ENCODE results near the gene ARL16. TPM values are rescaled to one million over a fixed set of nuclear protein-coding genes. Genes with fewer than 3 reads are reported as not detected.
"Not testable (repeated sequence)": the region's sequence is repeated elsewhere in the genome, so short reads cannot be mapped to it uniquely, and the experiment has no call there.

Gene ARL16
- total and polyA plus RNA-seq, 10 donors, result 22.5 to 93.5 (median 31.9) TPM

GRCh38 chr17:81675515-81676221 lies 7.9 kb downstream of the ARL16 start:
- H3K27ac ChIP-seq; H3K27me3 ChIP-seq (replicated peaks in 1 of 7); H3K4me3 ChIP-seq; H3K9me3 ChIP-seq; DNase-seq; intact Hi-C loops (cut with DNase I; ENCODE audit: low total_unique reads): not testable (repeated sequence)
- WGBS, 5 donors, result 38 to 49% (median 45%) methylated on average over 18 of the region's 18 CpGs
- peaks cover 0 to 18% (median 5%) of the 10 kb centered on the region in 6 donors for H3K4me1 ChIP-seq
- peak; percentile 11 to 35 (median 34) for TF ChIP-seq POLR2AphosphoS5 (IDR thresholded peaks at IDR 0.05)
- TF ChIP-seq, protein P1, sequence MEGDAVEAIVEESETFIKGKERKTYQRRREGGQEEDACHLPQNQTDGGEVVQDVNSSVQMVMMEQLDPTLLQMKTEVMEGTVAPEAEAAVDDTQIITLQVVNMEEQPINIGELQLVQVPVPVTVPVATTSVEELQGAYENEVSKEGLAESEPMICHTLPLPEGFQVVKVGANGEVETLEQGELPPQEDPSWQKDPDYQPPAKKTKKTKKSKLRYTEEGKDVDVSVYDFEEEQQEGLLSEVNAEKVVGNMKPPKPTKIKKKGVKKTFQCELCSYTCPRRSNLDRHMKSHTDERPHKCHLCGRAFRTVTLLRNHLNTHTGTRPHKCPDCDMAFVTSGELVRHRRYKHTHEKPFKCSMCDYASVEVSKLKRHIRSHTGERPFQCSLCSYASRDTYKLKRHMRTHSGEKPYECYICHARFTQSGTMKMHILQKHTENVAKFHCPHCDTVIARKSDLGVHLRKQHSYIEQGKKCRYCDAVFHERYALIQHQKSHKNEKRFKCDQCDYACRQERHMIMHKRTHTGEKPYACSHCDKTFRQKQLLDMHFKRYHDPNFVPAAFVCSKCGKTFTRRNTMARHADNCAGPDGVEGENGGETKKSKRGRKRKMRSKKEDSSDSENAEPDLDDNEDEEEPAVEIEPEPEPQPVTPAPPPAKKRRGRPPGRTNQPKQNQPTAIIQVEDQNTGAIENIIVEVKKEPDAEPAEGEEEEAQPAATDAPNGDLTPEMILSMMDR (IDR thresholded peaks at IDR 0.05 in 8 of 11, conservative IDR thresholded peaks at IDR 0.05 in 3 of 11), result peak; percentile 44 to 79 (median 67)
- H3K36me3 ChIP-seq, result peaks cover 0 to 67% (median 44%) of the 10 kb centered on the region in 6 donors

GRCh38 chr17:81673561-81674258 lies 9.9 kb downstream of the ARL16 start:
- peak in 1 of 3 donors; percentile 41 for TF ChIP-seq POLR2AphosphoS5 (IDR thresholded peaks at IDR 0.05)
- TF ChIP-seq, protein P1 (IDR thresholded peaks at IDR 0.05 in 8 of 11, conservative IDR thresholded peaks at IDR 0.05 in 3 of 11), result no peak
- TF ChIP-seq POLR2A (IDR thresholded peaks at IDR 0.05), result no peak
- Histone ChIP-seq H3K9me3 (no peaks in the 10 kb centered on the region), H3K4me3 (no peak overlapping the region), H3K27ac (no peak overlapping the region), H3K4me1 (peaks cover 0 to 35% (median 9%) of the 10 kb centered on the region in 6 donors), H3K27me3 (replicated peaks in 1 of 7) (no peaks in the 10 kb centered on the region), H3K36me3 (peaks cover 0 to 69% (median 55%) of the 10 kb centered on the region in 6 donors)
- DNase-seq, result no peak
- WGBS, 5 donors, result 85 to 93% (median 89%) methylated on average over 17 to 18 of the region's 18 CpGs
- intact Hi-C loops (cut with DNase I; ENCODE audit: low total_unique reads), result no loop called here

- peak; percentile 63 for DNase-seq
- no peaks in the 10 kb centered on the region for H3K9me3 ChIP-seq
Observed at GRCh38 chr17:81672954-81673353, 10.6 kb downstream of the ARL16 start.

More at GRCh38 chr17:81672954-81673353, 10.6 kb downstream of the ARL16 start:
- no peak for TF ChIP-seq POLR2AphosphoS5 (IDR thresholded peaks at IDR 0.05)
- TF ChIP-seq, protein P1 (IDR thresholded peaks at IDR 0.05 in 8 of 11, conservative IDR thresholded peaks at IDR 0.05 in 3 of 11), result no peak
- intact Hi-C loops (cut with DNase I; ENCODE audit: low total_unique reads), result no loop called here
- Histone ChIP-seq H3K27me3 (replicated peaks in 1 of 7) (no peaks in the 10 kb centered on the region), H3K4me3 (no peak overlapping the region), H3K4me1 (peaks cover 2 to 42% (median 16%) of the 10 kb centered on the region in 6 donors), H3K27ac (no peak overlapping the region), H3K36me3 (peaks cover 0 to 77% (median 57%) of the 10 kb centered on the region in 6 donors)
- 93 to 97% (median 94%) methylated on average over 15 to 16 of the region's 16 CpGs for WGBS, 5 donors

All from spleen (tissue), 11 donors.